Esophagus squamous epithelium (tissue), 4 donors: Measurements from ENCODE around the gene DYNC2H1.
"Not testable (repeated sequence)": the region's sequence is repeated elsewhere in the genome, so short reads cannot be mapped to it uniquely, and the experiment has no call there.

Experiments used
- CTCF ChIP-seq, 6 experiments: fragments of 450-650 bp in 4 of 6; fragments of 200-600 bp in 2 of 6; sonication (generic) in 2 of 6; IDR thresholded peaks; one replicate each; pipeline ENCODE4 v1.5.1; 2016 to 2019; ENCODE audit warnings: antibody characterized with exemption in 6 of 6, mild to moderate bottlenecking in 4 of 6, moderate library complexity in 4 of 6
- POLR2A ChIP-seq, 4 donors: fragments of 450-650 bp; IDR thresholded peaks; one replicate each; pipeline ENCODE4 v1.6.1; 2017; ENCODE audit warnings: antibody characterized with exemption in 4 of 4, mild to moderate bottlenecking in 4 of 4, moderate library complexity in 3 of 4

- not testable (repeated sequence) for TF ChIP-seq CTCF, POLR2A (IDR thresholded peaks at IDR 0.05)
Observed at GRCh38 chr11:103141986-103142385, 32.8 kb downstream of the DYNC2H1 start.
